Kidney epithelial cell (primary cell): ENCODE data around the gene XPO6. TPM values are rescaled to one million over a fixed set of nuclear protein-coding genes. Genes with fewer than 3 reads are reported as not detected.

Source experiments
- DNase-seq: peaks from one replicate; pipeline ENCODE4 v3.0.0-alpha.2; 2010; ENCODE audit warnings: low read depth
- H3K27me3 ChIP-seq: 2 replicates; pipeline ENCODE4 v1.6.0; 2011; ENCODE audit warnings: low read length; ENCODE audit not compliant: control insufficient read depth, insufficient read depth
- H3K36me3 ChIP-seq: 2 replicates; pipeline ENCODE4 v1.5.1; 2011; ENCODE audit warnings: low read length; ENCODE audit not compliant: control insufficient read depth, insufficient read depth
- H3K4me3 ChIP-seq: 2 replicates; pipeline ENCODE4 v1.5.1; 2011; ENCODE audit warnings: low read depth, mild to moderate bottlenecking, control low read depth, low read length
- total RNA-seq: library from RNA; depleted of rRNA; stranded (reverse); fragments of >200 nt; gene quantifications from 2 replicates; pipeline ENCODE4 v1.2.3, GENCODE V29; 2015
- TF ChIP-seq, protein P1 (sequence below): IDR thresholded peaks from 2 replicates; pipeline ENCODE4 v1.5.1; 2011; ENCODE audit warnings: mild to moderate bottlenecking, moderate library complexity, low read length, control low read depth, inconsistent platforms; ENCODE audit not compliant: insufficient read depth, poor library complexity, severe bottlenecking

The XPO6 gene
- total RNA-seq, 1 donor from 2014 or later: 61.9 TPM

DNA sequence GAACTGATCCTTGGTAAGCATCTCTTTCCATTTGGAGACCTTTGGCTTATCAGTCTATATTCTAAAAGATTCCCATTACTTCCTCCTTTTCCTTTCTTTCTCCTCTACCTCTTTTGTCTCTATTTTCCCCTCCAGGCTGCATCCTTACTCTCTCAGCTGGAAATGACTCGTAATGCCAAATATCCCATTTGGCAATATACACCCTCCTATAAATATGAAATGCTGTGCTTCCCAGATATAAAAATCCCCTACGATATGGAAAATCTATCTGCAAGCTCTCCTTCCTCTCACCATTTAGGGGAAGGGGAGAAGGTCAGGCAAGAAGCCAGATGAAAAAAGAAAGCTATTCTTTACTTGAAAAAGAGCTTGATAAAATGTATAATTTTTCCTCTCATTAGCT, 39.9 kb downstream of the XPO6 start:
- Histone ChIP-seq H3K27me3 (no peaks in the 10 kb centered on the region), H3K36me3 (no peaks in the 10 kb centered on the region), H3K4me3 (no peak overlapping the region)
- TF ChIP-seq, protein P1, sequence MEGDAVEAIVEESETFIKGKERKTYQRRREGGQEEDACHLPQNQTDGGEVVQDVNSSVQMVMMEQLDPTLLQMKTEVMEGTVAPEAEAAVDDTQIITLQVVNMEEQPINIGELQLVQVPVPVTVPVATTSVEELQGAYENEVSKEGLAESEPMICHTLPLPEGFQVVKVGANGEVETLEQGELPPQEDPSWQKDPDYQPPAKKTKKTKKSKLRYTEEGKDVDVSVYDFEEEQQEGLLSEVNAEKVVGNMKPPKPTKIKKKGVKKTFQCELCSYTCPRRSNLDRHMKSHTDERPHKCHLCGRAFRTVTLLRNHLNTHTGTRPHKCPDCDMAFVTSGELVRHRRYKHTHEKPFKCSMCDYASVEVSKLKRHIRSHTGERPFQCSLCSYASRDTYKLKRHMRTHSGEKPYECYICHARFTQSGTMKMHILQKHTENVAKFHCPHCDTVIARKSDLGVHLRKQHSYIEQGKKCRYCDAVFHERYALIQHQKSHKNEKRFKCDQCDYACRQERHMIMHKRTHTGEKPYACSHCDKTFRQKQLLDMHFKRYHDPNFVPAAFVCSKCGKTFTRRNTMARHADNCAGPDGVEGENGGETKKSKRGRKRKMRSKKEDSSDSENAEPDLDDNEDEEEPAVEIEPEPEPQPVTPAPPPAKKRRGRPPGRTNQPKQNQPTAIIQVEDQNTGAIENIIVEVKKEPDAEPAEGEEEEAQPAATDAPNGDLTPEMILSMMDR: no peak
- DNase-seq: no peak

DNA sequence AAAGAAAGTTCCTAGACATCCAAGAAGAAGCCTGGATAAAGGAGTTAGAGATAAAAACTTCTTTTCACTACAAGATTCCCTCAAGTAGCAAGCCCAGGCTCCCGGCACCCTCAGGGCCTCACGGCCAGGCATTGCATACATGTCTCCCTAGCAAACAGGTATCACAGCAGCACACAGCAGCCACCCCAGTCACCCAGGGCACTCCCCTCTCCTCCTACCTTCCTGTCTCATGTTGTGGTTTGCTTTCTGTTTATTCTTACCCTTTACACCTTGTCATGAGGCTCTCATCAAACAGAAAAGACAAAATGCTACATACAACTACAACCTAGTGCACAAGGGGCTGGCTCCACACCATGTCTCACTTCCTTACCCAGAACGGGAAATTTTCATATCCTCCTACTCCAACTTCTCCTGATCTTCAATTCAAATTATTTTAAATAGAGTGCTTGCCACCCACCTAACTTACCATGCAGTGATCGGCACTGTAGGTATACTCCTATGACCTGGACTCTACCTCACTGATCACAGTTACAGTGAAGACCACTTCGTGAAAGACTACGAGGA, 42.7 kb downstream of the XPO6 start:
- Histone ChIP-seq H3K27me3 (no peaks in the 10 kb centered on the region), H3K36me3 (no peaks in the 10 kb centered on the region), H3K4me3 (no peak overlapping the region)
- no peak for DNase-seq
- TF ChIP-seq, protein P1: no peak

DNA sequence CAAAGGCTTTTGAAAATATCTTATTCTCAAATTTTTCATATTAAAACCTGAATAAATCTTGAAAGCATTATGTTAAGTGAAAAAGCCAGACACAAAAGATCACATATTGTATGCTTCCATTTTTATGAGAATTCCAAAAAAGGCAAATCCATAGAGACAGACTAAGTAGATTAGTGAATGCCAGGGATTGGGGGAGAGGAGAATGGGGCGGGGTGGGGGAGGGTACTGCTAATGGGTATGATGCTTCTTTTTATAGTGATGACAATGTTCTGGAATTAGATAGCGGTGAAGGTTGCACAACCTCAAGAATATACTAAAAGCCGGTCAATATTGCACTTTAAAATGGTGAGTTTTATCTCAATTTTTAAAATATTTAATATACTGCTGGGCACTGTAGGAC, 44.0 kb downstream of the XPO6 start:
- DNase-seq: no peak
- Histone ChIP-seq H3K4me3 (no peak overlapping the region), H3K36me3 (no peaks in the 10 kb centered on the region), H3K27me3 (no peaks in the 10 kb centered on the region)
- TF ChIP-seq, protein P1: no peak

DNA sequence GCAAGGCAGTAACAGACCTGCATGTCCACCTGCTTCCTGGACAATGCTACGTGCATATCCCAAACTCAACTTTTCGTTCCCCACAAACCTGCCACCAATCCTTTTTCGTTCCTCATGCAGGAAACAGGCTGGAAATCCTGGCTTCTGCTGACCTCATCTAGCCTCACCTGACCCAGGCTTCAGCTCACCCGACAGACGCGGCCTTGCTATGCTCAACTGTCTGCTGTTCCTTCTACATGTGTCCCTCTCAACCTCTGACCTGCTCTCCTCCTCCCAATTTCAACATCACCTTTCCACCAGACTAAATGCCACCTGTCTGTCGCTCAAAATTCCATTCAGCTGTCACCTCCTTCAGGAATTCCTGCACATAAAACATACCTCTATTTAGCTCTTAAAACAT, 44.5 kb downstream of the XPO6 start:
- TF ChIP-seq, protein P1: no peak
- Histone ChIP-seq H3K4me3 (no peak overlapping the region), H3K36me3 (no peaks in the 10 kb centered on the region), H3K27me3 (no peaks in the 10 kb centered on the region)
- DNase-seq: no peak

DNA sequence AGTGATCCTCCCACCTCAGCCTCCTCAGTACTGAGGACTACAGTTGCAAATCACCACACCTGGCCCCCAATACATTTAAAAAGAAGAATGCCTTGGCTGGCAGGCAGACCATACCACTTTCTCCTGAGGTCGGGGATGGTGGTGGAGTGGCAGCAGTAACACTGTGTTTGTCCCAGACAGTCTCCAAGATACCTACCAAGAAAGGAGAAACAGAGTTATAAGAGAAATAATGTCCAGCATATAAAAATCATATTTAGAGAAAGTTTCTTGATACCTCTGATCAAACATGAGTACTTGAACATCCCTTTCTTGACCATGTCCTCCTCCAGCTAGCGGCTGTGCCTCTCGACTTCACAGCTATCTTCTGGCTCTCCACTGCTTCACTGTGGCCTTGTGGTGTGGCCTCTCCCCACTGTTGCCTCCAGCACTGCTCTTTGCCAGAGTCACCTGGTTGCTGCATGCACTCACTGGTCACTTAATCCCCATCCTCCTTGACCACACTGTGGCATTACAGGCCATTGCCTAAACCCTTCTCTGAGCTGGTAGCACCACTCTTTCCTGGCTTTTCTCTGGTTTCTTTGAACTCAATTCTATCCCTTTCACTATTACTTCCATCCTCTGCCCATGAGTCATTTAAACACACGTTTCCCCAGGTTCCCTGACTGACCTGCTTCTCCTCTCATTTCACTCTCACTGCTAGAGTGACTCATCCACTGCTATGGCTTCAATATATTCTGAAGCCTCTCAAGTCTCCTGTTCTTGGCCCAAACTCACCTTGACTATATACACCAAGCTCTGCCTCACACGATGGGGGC, 45.2 kb downstream of the XPO6 start:
- DNase-seq: peak; percentile 69
- no peak overlapping the region for H3K4me3 ChIP-seq
- no peaks in the 10 kb centered on the region for H3K27me3 ChIP-seq
- no peaks in the 10 kb centered on the region for H3K36me3 ChIP-seq
- TF ChIP-seq, protein P1: no peak

DNA sequence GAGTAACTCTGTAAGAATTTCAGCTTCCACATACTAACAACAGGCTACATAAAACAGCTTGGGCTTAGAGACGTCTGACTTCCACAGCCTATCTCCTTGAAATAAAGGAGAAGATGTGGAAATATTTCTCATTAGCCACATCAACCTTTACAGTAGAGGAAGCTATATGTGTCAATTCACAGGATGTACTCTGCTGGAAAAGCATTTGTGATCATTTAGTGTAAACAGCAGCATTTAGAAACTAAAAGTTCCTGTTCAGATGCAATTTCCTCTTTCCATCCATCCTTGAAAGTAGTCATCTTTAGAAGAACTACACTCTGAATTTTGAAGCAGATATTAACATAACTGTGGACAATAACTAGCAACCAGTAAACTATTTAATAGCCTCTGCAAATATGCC, 46.2 kb downstream of the XPO6 start:
- no peak for DNase-seq
- Histone ChIP-seq H3K27me3 (no peaks in the 10 kb centered on the region), H3K4me3 (no peak overlapping the region), H3K36me3 (no peaks in the 10 kb centered on the region)
- TF ChIP-seq, protein P1: no peak
